ENCODE data around the gene SLC6A17. TPM values are rescaled to one million over a fixed set of nuclear protein-coding genes. Genes with fewer than 3 reads are reported as not detected.

The SLC6A17 gene
- total RNA-seq, 1 donor from 2014 or later: not detected

DNA sequence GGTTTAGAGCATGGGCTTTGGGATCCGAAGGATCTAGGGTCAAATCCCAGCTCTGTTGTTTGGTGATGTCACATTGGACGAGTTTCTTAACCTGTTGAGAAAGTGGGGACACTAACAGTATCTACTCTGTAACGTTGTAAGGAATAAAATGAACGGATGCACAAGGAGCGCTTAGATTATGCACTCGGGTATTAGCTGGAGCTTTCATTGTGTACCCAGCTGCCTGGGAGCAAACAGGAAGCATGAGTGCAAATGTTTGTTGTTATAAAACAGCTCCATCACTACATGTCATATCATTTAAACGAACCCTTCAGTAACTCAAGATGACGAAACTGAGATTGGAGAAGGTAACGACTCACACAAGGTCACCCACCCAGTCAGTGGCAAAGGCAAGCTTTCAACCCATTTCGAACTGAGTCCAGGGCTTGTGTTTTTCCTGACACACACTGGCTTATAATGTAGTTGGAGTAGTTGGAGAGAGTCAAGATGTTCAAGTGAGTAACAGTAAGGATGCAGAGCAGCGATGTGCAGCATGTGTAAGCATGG lies 16.2 kb upstream of the SLC6A17 start:
- ATAC-seq (no peak), DNase-seq (ENCODE audit: low spot score) (no peak)

DNA sequence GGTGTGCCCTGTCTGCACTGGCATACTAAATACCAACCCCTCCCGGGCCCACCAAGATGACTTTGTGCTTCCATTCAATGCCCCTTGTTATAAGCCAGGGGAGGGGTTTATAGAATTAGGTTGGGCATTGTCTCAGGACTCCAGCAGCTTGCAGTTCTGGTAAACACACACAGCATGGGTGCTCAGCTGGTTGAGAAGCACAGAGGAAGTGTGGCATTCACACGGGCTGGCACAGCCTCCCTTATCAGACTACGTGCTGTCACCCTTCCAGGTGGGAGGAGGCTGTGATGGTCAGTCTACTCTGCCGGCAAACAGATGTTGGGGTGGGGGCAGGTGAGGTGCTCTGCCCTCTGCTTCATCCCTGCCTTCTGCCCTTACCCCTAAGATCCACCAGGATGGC lies 15.0 kb upstream of the SLC6A17 start:
- ATAC-seq: no peak
- no peak for DNase-seq (ENCODE audit: low spot score)

DNA sequence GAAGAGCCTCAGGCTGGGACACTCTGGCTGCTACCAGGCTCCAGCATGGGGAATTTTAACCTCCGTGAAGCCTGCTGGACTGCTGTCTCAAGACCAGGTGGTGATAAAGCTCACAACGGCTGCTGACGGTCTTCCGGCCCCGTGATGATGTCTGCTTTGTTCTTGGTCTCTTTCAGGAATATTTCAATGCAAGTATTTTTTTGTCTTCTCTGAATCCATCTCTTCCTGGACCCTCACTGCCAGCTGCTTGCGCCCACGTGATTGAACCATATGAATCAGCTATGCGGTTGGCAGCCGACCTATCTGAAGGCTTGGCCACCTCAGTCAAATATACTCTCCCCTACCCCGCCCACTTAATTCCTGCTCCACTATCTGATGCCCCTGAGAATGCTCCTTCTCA lies 14.6 kb upstream of the SLC6A17 start:
- ATAC-seq: no peak

DNA sequence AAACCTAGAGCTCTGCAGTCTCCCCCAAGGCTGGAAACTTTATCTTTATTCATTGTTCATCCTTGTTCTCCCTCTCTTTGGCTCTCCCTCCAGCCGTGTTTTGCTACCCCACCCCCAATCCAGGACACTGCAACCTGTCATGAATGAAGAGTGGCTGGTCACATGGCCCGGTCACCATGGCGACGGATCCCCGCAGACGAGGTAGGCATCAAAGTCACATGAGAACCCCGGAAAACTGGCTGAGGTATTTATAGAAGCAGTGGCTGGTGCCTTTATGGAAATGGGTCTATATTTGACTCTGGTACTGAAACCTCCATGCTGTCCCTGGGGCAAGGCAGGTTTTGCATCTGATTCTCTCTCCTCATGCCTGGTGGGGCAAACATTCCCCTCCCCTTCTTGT lies 13.4 kb upstream of the SLC6A17 start:
- no peak for ATAC-seq
- DNase-seq (ENCODE audit: low spot score): no peak

More for the DNA sequence above, 14.6 kb upstream of the SLC6A17 start:
- no peak for DNase-seq (ENCODE audit: low spot score)

DNA sequence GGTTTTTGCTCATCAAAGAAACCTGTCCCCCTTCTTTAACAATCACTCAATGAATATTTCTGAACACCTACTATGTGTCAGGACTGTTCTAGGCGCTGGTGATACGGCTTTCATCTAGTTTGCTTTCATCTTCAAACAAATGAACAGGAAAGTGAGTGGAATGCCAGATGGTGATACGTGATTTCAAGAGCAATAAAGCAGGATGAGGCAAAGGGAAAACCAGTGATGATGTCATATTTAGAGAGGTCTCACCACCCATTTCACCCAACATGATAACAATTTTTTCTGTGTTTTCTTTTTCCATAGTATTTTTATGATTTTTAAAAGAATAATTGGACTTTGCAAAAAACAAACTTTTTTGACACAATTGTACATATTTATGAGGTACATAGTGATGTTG lies 11.3 kb upstream of the SLC6A17 start:
- no peak for DNase-seq (ENCODE audit: low spot score)

DNA sequence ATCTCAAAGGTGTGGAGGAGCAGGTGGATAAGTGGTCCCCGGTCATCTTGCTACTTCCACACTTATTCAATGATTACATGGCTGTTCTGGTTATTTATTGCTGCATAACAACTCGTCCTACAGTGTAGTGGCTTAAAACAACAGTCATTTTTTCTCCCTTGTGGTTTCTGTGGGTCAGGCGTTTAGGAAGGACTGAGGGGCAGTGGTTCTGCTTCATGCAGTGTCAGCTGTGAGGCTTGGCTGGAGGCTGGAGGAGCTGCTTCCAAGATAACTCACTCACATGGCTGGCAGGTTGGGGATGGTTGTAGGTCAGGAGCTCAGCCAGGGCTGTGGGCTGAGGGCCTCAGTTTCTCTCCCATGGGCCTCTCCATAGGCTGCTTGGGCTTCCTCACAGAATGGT lies 5.9 kb upstream of the SLC6A17 start:
- no peak for ATAC-seq
- no peak for DNase-seq (ENCODE audit: low spot score)

More for the DNA sequence above, 11.3 kb upstream of the SLC6A17 start:
- ATAC-seq: no peak

DNA sequence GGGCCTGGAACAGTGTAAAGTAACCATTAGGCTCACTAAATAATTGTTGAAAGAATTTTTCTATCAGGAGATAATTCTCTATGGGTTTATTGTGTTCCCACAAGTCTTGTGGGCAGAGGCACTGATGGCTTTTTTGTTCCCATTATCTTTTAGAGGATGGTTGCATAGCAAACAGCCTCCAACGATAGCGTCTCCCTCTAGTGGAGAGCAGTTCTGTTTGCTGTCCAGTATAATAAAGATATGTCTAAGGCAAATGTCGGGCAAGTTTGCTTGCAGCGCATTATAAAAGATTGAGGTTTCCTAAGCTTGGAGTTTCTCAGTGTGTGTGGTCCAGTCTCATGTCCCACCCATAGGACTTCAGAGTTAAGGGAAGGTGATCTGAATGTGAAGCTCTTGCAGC lies 1.3 kb upstream of the SLC6A17 start:
- ATAC-seq (no peak), DNase-seq (ENCODE audit: low spot score) (no peak)

DNA sequence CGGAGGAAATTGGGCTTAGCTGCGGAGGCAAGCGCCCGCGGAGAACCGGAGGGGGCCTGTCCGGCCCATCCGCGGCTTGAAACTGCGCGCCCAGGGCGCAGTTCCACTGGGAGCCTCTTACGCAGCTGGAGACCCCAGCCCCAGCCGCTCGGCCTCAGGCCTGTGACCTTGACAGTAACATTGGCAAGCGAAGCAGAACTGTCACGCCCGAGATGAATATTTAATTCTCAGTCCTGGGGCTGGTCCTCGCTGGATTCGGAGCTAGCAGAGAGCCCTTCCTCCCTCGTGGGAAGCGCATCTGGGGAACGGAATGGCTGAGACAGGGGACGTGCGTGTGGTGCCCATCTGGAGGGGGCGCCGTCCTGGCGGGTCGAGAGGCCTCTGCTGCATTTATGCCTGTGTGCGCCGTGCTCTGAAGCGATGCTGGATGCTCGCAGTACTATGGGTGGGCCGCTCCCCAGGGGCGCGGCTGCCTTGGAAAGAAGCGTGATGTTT lies 928 bp downstream of the SLC6A17 start:
- DNase-seq (ENCODE audit: low spot score) (no peak), ATAC-seq (no peak)

DNA sequence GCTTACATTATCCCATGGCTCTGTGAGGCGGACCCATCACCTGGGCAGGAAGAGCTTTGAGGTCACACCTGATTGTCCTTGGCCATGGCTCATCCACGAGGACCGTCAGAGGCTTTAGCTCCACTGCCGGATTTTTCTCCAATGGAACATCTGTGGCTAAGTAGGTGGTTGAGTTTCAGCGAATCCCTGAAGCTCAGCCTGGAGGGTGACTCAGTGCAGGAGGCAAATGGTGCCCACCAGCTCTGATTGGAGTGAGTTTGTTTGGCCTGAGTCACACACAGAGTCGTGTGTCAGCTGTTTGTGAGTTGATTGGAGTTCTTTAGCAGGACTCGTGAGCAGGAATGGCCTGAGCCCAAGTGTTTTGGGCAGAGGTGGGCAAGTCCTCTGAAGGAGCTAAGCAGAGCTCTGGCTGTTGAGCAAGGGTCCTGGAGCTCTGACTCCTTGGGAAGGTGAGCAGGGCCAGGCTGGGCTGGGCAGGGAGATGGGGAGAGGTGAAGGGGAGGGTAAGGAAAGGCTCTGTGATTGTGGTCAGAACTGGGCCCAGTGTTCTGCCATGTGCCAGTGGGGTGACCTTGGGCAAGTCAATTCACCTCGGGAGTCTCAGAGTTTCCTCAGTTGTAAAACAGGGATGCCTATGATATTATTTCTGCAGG lies 2.0 kb downstream of the SLC6A17 start:
- DNase-seq (ENCODE audit: low spot score) (no peak), ATAC-seq (no peak)

DNA sequence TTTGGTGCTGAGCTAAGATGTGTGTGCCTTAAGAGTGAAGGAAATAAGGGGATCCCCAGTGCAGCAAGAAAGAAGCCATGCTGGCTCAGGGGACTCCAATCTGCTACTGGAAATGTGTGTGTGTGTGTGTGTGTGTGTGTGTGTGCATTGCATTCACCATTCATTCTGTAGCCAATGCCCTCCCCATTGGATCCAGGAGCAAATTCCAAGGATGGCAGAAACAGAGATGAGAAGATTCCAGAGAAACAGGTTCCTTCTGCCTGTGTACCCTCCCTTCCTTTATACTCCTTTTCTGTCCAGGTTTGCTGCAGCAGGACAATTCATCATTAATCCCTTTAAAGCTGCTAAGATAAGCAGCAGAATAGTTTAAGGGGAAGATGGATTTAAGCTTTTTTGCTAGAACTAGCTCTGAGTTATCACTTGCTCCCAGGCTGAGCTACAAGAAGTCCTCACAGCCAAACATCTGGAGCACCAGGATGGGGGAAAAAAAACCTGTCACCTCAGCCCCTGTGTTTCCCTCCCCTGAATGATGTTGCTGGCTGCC lies 3.2 kb downstream of the SLC6A17 start:
- no peak for DNase-seq (ENCODE audit: low spot score)
- no peak for ATAC-seq

DNA sequence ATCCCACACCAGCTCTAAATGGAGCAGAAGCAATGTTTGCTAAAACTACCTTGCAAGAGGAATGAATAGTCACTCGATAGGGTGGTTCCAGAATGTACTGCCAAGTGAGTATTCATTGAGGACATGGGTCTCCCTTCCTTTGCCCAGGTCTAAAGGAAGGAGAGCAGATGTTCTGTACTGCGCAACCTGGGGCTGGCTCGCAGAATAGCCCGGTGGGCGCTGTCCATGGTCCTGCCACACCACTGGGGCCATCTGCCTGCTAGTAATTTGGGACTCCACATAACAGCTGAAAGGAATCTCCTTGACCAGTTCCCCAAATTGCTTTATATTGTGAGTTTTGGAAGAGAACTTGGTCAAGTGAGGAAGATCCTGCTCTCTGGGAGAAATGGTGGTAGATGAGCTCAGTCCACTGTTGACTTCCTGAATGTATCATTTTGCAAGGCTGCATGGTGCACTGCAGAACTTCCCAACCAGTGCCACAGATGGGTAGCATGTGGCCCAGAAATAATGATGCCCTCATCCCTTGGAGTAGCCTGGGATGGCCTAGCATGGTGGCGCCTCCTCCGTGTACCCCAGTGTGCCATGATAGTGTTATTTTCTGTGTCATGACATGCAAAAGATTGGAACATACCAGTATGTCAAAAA lies 5.7 kb downstream of the SLC6A17 start:
- ATAC-seq: peak; percentile 92

DNA sequence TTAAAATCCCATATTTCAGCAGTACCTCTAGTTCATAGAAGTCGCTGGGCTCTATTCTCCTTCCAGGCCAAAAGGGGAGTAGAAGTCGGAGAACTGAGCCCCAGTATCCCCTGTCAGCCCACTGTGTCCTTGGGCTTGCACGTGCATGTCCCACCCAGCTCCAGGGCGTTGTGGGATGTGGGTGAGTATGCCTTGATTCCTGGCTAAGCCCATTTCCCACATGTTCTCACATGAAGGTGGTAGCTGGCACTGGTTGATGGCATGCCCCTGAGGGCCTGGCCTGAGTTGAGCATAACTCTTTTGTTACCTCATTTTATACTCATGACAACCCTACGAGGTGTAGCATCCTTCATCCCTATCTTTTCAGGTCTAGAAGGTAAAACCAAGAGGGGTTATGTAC lies 8.0 kb downstream of the SLC6A17 start:
- ATAC-seq: no peak
- no peak for DNase-seq (ENCODE audit: low spot score)

More for the DNA sequence above, 5.7 kb downstream of the SLC6A17 start:
- DNase-seq (ENCODE audit: low spot score): peak; percentile 57

DNA sequence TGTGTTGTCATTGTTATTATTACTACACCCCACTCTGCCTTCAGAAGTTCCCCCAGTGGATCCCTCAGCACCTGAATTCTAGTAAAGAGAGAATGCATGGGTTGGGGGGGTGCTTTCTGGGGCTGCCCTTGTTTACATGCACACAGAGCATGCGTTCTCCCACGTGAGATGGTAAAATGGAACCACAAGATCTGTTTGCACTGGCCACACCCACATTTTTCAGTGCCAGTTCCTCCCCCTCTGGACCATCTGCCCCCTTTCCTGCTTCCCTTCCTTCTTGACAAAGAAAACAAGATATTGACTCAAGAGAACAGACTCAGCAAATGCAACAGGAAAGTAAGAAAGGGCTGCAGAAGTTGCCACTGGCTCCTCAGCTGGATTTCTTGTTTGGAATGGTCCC lies 8.9 kb downstream of the SLC6A17 start:
- no peak for DNase-seq (ENCODE audit: low spot score)
- ATAC-seq: no peak

DNA sequence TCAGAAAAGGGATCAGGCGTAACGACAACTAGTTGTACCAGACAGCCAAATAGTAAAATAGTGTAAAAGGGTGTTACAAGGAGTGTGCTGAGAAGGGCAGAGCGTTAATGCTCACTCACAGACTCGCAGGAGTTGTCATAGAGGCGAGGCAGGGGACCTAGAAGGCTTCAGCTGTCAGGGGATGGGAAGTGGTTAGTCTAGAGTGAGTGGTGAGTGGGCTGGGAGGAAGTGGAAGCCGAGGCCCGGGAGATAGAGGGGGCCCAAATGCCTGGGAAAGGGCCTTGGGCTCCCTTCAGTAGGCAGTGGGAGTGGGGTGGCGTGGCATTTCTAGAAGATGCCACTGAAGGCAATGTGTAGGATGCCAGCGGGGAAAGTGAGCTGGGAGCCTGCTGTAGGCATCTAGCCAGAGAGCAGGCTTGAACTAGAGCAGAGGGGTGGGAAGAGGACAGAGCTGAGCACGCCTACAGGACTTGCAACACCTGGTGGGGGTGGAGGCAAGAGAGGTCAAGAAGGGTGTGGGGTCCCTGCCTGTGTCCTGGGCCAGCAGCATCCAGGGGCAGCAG lies 10.3 kb downstream of the SLC6A17 start:
- DNase-seq (ENCODE audit: low spot score) (no peak), ATAC-seq (no peak)

DNA sequence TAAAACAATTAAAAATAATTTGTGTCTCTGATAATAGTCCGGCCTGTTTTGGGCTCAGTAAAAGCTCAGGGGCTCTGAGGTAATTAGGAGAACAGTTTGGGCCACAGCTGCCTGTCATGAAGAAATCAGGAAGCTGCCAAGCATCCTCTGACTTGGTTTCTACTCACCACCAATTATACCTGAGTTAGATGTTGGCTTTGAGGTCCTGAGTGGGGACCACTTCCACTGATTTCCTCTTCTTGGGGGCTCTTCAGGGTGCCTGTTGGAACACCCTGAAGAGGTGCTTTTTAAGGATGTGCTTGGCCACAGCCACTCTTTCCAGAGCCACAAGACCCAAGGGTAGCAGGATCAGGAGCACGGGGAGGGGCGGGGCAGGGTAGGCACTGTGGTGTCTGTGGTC lies 10.9 kb downstream of the SLC6A17 start:
- ATAC-seq (no peak), DNase-seq (ENCODE audit: low spot score) (no peak)

DNA sequence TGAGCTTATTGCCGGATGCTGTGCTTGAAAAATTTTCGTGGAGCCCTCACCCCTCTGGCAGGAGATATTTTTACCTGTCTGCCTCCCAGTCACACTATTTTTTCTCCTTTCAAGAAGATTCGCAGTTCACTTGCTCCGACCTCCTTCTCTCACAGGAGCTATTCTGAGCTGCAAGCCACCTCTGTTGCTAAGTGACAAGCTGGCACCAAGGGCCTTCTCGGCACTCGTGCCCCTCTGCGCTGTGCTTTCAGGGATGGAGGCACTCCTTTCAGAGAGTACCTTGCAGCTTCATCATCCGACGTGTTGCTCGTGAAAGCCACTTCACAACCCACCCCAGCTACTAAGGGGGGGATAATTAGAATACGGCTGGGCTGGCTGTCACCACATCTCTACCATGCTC lies 11.6 kb downstream of the SLC6A17 start:
- ATAC-seq (no peak), DNase-seq (ENCODE audit: low spot score) (no peak)

DNA sequence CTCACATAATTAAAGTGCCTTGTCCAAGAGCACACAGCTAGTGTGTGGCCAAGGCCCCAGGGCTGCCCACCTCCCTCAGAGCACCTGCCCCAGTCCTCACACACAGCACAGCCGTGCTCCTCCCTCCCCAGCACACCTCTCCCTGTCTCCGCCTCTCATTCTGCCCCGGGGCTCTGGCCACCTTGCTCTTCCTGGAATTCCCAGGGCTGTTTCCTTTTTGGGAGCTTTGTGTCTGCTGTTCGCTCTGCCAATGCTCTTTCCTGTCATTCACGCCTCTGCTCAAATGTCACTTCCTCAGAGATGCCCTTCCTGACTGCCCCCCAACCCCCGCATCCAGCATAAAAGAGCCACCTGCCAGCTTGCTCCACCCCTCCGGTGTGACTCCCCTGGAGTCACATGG lies 13.3 kb downstream of the SLC6A17 start:
- no peak for ATAC-seq
- DNase-seq (ENCODE audit: low spot score): no peak

DNA sequence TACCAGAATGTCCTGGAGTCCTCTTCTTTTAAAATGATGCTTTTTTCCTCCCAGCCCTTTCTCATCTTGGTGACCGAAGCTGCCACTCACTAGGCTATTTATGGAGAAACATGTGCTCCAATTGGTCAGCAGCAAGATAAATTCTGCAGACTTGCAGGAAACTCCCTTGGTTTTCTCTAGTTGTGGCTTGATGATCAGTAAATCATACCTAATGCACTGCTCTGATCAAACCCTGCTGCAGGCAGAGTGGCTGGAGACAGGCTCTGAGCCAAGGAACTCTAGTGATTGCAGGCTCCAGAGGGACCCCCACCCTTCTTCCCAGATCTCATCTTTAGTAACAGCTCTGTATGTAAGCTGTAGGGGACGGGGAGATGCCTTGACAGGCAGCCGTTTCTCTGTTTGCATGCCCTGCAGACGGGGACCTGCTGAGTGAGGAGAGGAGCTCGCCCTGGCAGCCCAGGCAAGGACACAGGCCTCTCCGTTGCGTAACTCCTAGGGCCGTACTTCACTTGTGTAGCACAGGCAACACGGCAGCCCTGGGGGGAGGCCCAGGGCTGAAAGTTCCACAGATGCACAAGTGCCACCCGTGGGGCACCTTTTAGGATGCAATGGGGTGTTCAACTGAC lies 14.5 kb downstream of the SLC6A17 start:
- DNase-seq (ENCODE audit: low spot score) (no peak), ATAC-seq (peak; percentile 80)

DNA sequence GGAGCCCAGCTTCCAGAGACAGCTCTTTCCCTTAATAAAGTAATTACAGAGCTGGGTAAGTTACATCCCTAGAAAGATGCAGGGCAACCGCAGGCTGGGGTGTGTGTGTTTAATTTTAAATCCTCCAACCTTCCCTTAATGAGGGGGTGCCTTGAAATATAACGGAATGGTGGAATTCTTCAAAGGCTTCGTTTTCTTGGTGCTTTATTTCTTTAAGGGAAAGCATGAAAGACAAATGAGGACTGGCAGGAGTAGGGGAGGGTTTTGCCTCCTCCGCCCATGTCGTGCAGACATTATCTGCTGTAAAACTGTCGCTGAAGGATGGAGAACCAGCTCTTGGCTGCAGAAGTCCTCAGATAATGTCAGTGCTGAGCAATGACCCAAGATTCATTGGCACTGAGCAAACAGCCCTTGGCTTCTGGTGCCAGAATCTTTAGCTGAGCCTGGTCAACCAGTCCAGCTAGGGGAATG lies 15.5 kb downstream of the SLC6A17 start:
- ATAC-seq (peak; percentile 40), DNase-seq (ENCODE audit: low spot score) (no peak)

DNA sequence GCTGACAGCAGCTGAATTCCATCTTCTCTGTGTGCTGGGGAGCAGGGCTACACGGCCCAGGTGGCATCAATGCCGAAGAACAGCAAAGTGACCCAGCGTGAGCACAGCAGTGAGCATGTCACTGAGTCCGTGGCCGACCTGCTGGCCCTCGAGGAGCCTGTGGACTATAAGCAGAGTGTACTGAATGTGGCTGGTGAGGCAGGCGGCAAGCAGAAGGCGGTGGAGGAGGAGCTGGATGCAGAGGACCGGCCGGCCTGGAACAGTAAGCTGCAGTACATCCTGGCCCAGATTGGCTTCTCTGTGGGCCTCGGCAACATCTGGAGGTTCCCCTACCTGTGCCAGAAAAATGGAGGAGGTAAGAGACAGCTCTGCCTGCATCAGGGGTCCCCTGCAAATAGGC lies 16.6 kb downstream of the SLC6A17 start:
- no peak for DNase-seq (ENCODE audit: low spot score)
- ATAC-seq: no peak

Data from left lobe of liver (tissue), 2 donors.